Panc1 (cell line): Measurements from ENCODE around the gene RAC3.

Experiments
- CTCF ChIP-seq: fragments of 450-650 bp; IDR thresholded peaks from 2 replicates; pipeline ENCODE4 v1.5.1; 2017; ENCODE audit warnings: mild to moderate bottlenecking
- REST ChIP-seq, 2 experiments: IDR thresholded peaks; 2 replicates each; pipeline ENCODE4 v1.6.1; 2011 to 2012; ENCODE audit warnings: low read depth in 2 of 2, control low read depth in 1 of 2, low read length in 1 of 2, mild to moderate bottlenecking in 1 of 2, moderate library complexity in 1 of 2; ENCODE audit not compliant: insufficient read depth in 1 of 2
- TCF7L2 ChIP-seq: IDR thresholded peaks from 2 replicates; pipeline ENCODE4 v1.6.1; 2011; ENCODE audit warnings: mild to moderate bottlenecking, low read depth, low read length, inconsistent platforms

- TF ChIP-seq CTCF (no peak), REST (IDR thresholded peaks at IDR 0.05; ENCODE audit: insufficient read depth in 1 of 2, low read depth in 2 of 2, low read length in 1 of 2) (no peak), TCF7L2 (no peak)
Observed at GRCh38 chr17:82029990-82030469, 1.4 kb upstream of the RAC3 start.
